ENCODE measurements around the gene NRM. TPM values are rescaled to one million over a fixed set of nuclear protein-coding genes. Genes with fewer than 3 reads are reported as not detected.
"Not testable (repeated sequence)": the region's sequence is repeated elsewhere in the genome, so short reads cannot be mapped to it uniquely, and the experiment has no call there.

NRM gene
- total and polyA plus RNA-seq, 3 donors from 2014 or later, result 9.5 to 26.6 (median 10.5) TPM

- TF ChIP-seq POLR2A (IDR thresholded peaks at IDR 0.05), result peak; percentile 83
- TF ChIP-seq CTCF (IDR thresholded peaks at IDR 0.05), result peak in 2 of 3 experiments; percentile 19 to 31
- peak; percentile 99 for DNase-seq
- no peaks in the 10 kb centered on the region for H3K9me3 ChIP-seq
- H3K27me3 ChIP-seq, result no peaks in the 10 kb centered on the region
- H3K4me1 ChIP-seq, result peaks cover 24% of the 10 kb centered on the region
- intact Hi-C loops (cut with DNase I; ENCODE audit: low total_unique reads), result loop anchor here (2.0 to 10.0 kb wide), 2 partner anchors 33 to 1075 kb away; partner anchors contain the start of gene PPP1R18
- 0 to 1% methylated on average over 35 to 38 of the region's 38 CpGs for WGBS, 2 donors
- no peaks in the 10 kb centered on the region for H3K36me3 ChIP-seq (ENCODE audit: low read depth, missing control alignments)
- H3K27ac ChIP-seq, result peak within 1 kb of the TSS; percentile 89 to 90
- H3K4me3 ChIP-seq, result peak within 1 kb of the TSS; percentile 73 to 99
These were observed 29.3 kb upstream of the NRM start, which contains the start of gene TUBB for GRCh38 chr6:30719791-30720737. Gene TUBB, plus strand, starts transcription at chr6:30720352. Its CDS starts 155 bp downstream, at chr6:30720507.

- DNase-seq, result no peak
- 7 to 12% methylated on average over 8 of the region's 8 CpGs for WGBS, 2 donors
- intact Hi-C loops (cut with DNase I; ENCODE audit: low total_unique reads), result no loop called here
- H3K27me3 ChIP-seq, result no peaks in the 10 kb centered on the region
- H3K27ac ChIP-seq, result peak overlapping the region; percentile 42 to 90
- no peaks in the 10 kb centered on the region for H3K36me3 ChIP-seq (ENCODE audit: low read depth, missing control alignments)
- peaks cover 23% of the 10 kb centered on the region for H3K4me1 ChIP-seq
- H3K4me3 ChIP-seq, result peak overlapping the region; percentile 73 to 99
- no peaks in the 10 kb centered on the region for H3K9me3 ChIP-seq
- no peak for TF ChIP-seq POLR2A (IDR thresholded peaks at IDR 0.05)
- no peak for TF ChIP-seq CTCF (IDR thresholded peaks at IDR 0.05)
These were observed 28.6 kb upstream of the NRM start for GRCh38 chr6:30719356-30719755.

GRCh38 chr6:30717845-30718720, 27.3 kb upstream of the NRM start:
- intact Hi-C loops (cut with DNase I; ENCODE audit: low total_unique reads); H3K9me3 ChIP-seq; H3K27me3 ChIP-seq; H3K36me3 ChIP-seq (ENCODE audit: low read depth, missing control alignments): not testable (repeated sequence)
- H3K4me3 ChIP-seq, result peak overlapping the region; percentile 62 to 78
- peak; percentile 47 for DNase-seq
- peaks cover 23% of the 10 kb centered on the region for H3K4me1 ChIP-seq
- 45 to 60% methylated on average over 37 of the region's 37 CpGs for WGBS, 2 donors
- H3K27ac ChIP-seq, result peak overlapping the region; percentile 73 to 90

- Histone ChIP-seq H3K36me3 (ENCODE audit: low read depth, missing control alignments) (no peaks in the 10 kb centered on the region), H3K27ac (peak within 1 kb of the TSS; percentile 90), H3K27me3 (no peaks in the 10 kb centered on the region), H3K9me3 (no peaks in the 10 kb centered on the region), H3K4me1 (peaks cover 15% of the 10 kb centered on the region), H3K4me3 (peak within 1 kb of the TSS; percentile 62 to 78)
- 0% methylated on average over 8 to 33 of the region's 48 CpGs for WGBS, 2 donors
- intact Hi-C loops (cut with DNase I; ENCODE audit: low total_unique reads), result no loop called here
- peak; percentile 100 for DNase-seq
- TF ChIP-seq CTCF (IDR thresholded peaks at IDR 0.05) (peak in 2 of 3 experiments; percentile 55 to 58), POLR2A (IDR thresholded peaks at IDR 0.05) (peak; percentile 81)
These were observed 26.5 kb upstream of the NRM start, which contains the start of gene MDC1 for GRCh38 chr6:30717129-30717844. Gene MDC1, minus strand, starts transcription at chr6:30717281. Its CDS starts 2,106 bp downstream, at chr6:30715175.
